Caco-2 (cell line): ENCODE data around the gene PRR11. TPM values are rescaled to one million over a fixed set of nuclear protein-coding genes. Genes with fewer than 3 reads are reported as not detected.

Experiments used
- BruUV-seq: library from RNA; stranded (reverse); fragments of 400-500 nt; replicated peaks from 2 replicates; lab custom pipeline; 2021; lab: Mats Ljungman, UMichigan
- CTCF ChIA-PET: fragments of 300-600 bp; sonication (Branson Sonifier 250); formaldehyde crosslinking; loops from one replicate; lab custom pipeline; 2022; ENCODE audit warnings: antibody characterized with exemption; lab: Charles Lee
- POLR2A ChIA-PET: fragments of 300-600 bp; sonication (Branson Sonifier 250); formaldehyde crosslinking; loops from one replicate; lab custom pipeline; 2022; ENCODE audit warnings: antibody characterized with exemption; lab: Charles Lee
- DNase-seq, 2 experiments: peaks; one replicate each; pipeline versions ENCODE4 v3.0.0 to v3.0.0-alpha.2; 2020 to 2022
- H3K27me3 ChIP-seq: replicated peaks from 2 replicates; pipeline ENCODE4 v1.6.0; 2011; ENCODE audit warnings: low read length; ENCODE audit not compliant: control insufficient read depth, insufficient read depth
- H3K36me3 ChIP-seq: 2 replicates; pipeline ENCODE4 v1.5.1; 2011; ENCODE audit warnings: low read length; ENCODE audit not compliant: control insufficient read depth, insufficient read depth
- H3K4me1 ChIP-seq: fragments of 250-450 bp; sonication (Bioruptor Pico); 2 replicates; pipeline ENCODE4 v1.5.1; 2020; ENCODE audit warnings: mild to moderate bottlenecking
- H3K4me3 ChIP-seq: 2 replicates; pipeline ENCODE4 v1.5.1; 2011; ENCODE audit warnings: low read depth, mild to moderate bottlenecking, control low read depth, low read length
- H3K9me3 ChIP-seq: fragments of 250-450 bp; sonication (Bioruptor Pico); 2 replicates; pipeline ENCODE4 v1.5.1; 2020; ENCODE audit warnings: mild to moderate bottlenecking, moderate library complexity
- H3K27ac Mint-ChIP-seq: one replicate; pipeline ENCODE4 v1.8.0; 2022; ENCODE audit warnings: mixed read lengths; ENCODE audit not compliant: unreplicated experiment
- H3K27me3 Mint-ChIP-seq: one replicate; pipeline ENCODE4 v1.8.0; 2022; ENCODE audit warnings: mixed read lengths; ENCODE audit not compliant: insufficient read depth, unreplicated experiment
- H3K36me3 Mint-ChIP-seq: one replicate; pipeline ENCODE4 v1.8.0; 2022; ENCODE audit warnings: mild to moderate bottlenecking, mixed read lengths; ENCODE audit not compliant: insufficient read depth, unreplicated experiment
- H3K4me1 Mint-ChIP-seq: one replicate; pipeline ENCODE4 v1.8.0; 2022; ENCODE audit warnings: low read depth, mixed read lengths; ENCODE audit not compliant: unreplicated experiment
- H3K4me3 Mint-ChIP-seq: one replicate; pipeline ENCODE4 v1.8.0; 2022; ENCODE audit warnings: mild to moderate bottlenecking, moderate library complexity, mixed read lengths; ENCODE audit not compliant: unreplicated experiment
- H3K9me3 Mint-ChIP-seq: one replicate; pipeline ENCODE4 v1.8.0; 2022; ENCODE audit warnings: mixed read lengths; ENCODE audit not compliant: unreplicated experiment
- intact Hi-C: fragments of 100-400 bp; cut with micrococcal nuclease; formaldehyde crosslinking; loops from one replicate; pipeline ENCODE4 v1.10.0; 2022; ENCODE audit not compliant: unreplicated experiment
- total RNA-seq: library from RNA; stranded (reverse); gene quantifications from 2 replicates; pipeline ENCODE4 v1.2.3, GENCODE V29; 2022
- TF ChIP-seq, protein P1 (sequence below), 2 experiments: fragments of 200-600 bp in 1 of 2; IDR thresholded peaks; 1 replicate in 1 of 2; 2 replicates in 1 of 2; pipeline versions ENCODE4 v1.5.1 to v1.8.0; 2011 to 2022; ENCODE audit warnings: antibody characterized with exemption in 1 of 2, control low read depth in 1 of 2, inconsistent platforms in 1 of 2, low read depth in 1 of 2, low read length in 1 of 2, mild to moderate bottlenecking in 1 of 2, moderate library complexity in 1 of 2; ENCODE audit not compliant: insufficient read depth in 1 of 2, severe bottlenecking in 1 of 2, unreplicated experiment in 1 of 2

PRR11 gene
- total RNA-seq, 1 experiment from 2014 or later = 89.9 TPM

DNA sequence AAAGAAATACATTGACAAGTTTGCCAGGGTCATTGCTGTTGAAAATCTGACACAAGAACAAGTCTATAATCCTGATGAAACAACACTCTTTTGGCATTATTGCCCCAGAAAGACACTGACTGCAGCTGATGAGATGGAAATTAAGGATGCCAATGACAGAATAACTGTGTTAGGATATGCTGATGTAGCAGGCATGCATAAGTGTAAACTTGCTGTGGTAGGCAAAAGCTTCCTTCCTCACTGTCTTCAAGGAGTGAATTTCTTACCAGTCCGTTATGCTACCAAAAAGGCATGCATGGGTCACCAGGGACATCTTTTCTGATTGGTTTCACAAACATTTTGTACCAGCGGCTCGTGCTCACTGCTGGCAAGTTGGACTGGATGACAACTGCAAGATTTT lies 75.2 kb downstream of the PRR11 start:
- Mint-ChIP-seq H3K4me3 (no peak overlapping the region), H3K27me3 (no peaks in the 10 kb centered on the region), H3K36me3 (no peaks in the 10 kb centered on the region), H3K4me1 (no peaks in the 10 kb centered on the region), H3K9me3 (no peaks in the 10 kb centered on the region), H3K27ac (no peak overlapping the region)
- Histone ChIP-seq H3K27me3 (no peaks in the 10 kb centered on the region), H3K36me3 (no peaks in the 10 kb centered on the region), H3K9me3 (no peaks in the 10 kb centered on the region), H3K4me1 (no peaks in the 10 kb centered on the region), H3K4me3 (no peak overlapping the region)
- intact Hi-C loops = no loop called here
- ChIA-PET POLR2A (no interaction called here), CTCF (no interaction called here)
- BruUV-seq = no TSS peak
- TF ChIP-seq, protein P1, sequence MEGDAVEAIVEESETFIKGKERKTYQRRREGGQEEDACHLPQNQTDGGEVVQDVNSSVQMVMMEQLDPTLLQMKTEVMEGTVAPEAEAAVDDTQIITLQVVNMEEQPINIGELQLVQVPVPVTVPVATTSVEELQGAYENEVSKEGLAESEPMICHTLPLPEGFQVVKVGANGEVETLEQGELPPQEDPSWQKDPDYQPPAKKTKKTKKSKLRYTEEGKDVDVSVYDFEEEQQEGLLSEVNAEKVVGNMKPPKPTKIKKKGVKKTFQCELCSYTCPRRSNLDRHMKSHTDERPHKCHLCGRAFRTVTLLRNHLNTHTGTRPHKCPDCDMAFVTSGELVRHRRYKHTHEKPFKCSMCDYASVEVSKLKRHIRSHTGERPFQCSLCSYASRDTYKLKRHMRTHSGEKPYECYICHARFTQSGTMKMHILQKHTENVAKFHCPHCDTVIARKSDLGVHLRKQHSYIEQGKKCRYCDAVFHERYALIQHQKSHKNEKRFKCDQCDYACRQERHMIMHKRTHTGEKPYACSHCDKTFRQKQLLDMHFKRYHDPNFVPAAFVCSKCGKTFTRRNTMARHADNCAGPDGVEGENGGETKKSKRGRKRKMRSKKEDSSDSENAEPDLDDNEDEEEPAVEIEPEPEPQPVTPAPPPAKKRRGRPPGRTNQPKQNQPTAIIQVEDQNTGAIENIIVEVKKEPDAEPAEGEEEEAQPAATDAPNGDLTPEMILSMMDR (IDR thresholded peaks at IDR 0.05; ENCODE audit: insufficient read depth in 1 of 2, low read depth in 1 of 2, low read length in 1 of 2, severe bottlenecking in 1 of 2, unreplicated experiment in 1 of 2) = no peak
- no peak for DNase-seq

DNA sequence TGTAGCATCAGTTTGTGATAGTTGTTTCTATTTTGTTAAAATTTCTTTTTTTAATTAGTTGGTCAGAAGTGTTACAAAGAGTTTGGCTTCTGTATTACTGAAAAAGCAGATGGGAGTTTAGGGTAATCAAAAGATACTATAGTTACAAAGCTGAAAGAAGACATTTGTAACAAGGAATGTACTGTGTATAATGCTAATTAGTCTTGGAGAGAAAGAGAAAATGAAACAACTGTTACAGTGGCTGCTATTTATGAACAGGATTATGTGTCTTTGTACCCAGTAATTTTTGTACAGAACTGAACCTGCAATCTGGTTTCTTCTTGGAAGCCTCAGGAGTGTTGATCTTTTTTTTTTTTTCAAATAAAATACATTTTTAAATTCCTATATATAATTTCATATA lies 79.1 kb downstream of the PRR11 start:
- no peak for DNase-seq
- H3K9me3 ChIP-seq = no peaks in the 10 kb centered on the region
- Mint-ChIP-seq H3K9me3 (no peaks in the 10 kb centered on the region), H3K27me3 (peaks cover 3% of the 10 kb centered on the region), H3K4me3 (no peak overlapping the region), H3K36me3 (no peaks in the 10 kb centered on the region), H3K27ac (no peak overlapping the region), H3K4me1 (no peaks in the 10 kb centered on the region)
- CTCF ChIA-PET = no interaction called here
- H3K36me3 ChIP-seq = no peaks in the 10 kb centered on the region
- TF ChIP-seq, protein P1 (IDR thresholded peaks at IDR 0.05; ENCODE audit: insufficient read depth in 1 of 2, low read depth in 1 of 2, low read length in 1 of 2, severe bottlenecking in 1 of 2, unreplicated experiment in 1 of 2) = no peak
- H3K4me1 ChIP-seq = peaks cover 3% of the 10 kb centered on the region; the same call in 1 of the 2 replicates
- no peaks in the 10 kb centered on the region for H3K27me3 ChIP-seq
- no TSS peak for BruUV-seq
- H3K4me3 ChIP-seq = no peak overlapping the region
- intact Hi-C loops = no loop called here
- POLR2A ChIA-PET = no interaction called here

DNA sequence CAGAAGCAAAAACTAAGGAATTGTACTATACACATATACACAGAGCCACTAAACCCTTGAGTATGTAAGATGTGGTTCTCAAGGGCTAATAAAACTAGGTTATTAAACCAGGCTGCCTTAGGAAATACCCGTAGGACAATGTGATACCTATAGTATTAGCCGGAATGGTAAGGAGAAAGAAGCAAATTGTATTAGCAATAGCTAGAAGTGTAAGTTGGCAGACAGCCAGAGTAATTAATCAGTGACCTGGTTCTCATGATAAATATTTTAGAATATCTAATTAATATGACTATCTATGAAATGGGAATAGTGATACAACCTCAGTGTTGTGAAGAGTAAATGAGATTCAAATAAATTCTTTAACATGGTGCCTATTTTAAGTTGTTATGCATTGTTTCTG lies 83.4 kb downstream of the PRR11 start:
- no peak for DNase-seq
- Histone ChIP-seq H3K27me3 (no peaks in the 10 kb centered on the region), H3K4me1 (peaks cover 3% of the 10 kb centered on the region; the same call in 1 of the 2 replicates), H3K36me3 (no peaks in the 10 kb centered on the region), H3K4me3 (no peak overlapping the region), H3K9me3 (no peaks in the 10 kb centered on the region)
- Mint-ChIP-seq H3K4me1 (no peaks in the 10 kb centered on the region), H3K27me3 (peaks cover 6% of the 10 kb centered on the region), H3K4me3 (no peak overlapping the region), H3K27ac (no peak overlapping the region), H3K9me3 (no peaks in the 10 kb centered on the region), H3K36me3 (no peaks in the 10 kb centered on the region)
- CTCF ChIA-PET = no interaction called here
- TF ChIP-seq, protein P1 (IDR thresholded peaks at IDR 0.05; ENCODE audit: insufficient read depth in 1 of 2, low read depth in 1 of 2, low read length in 1 of 2, severe bottlenecking in 1 of 2, unreplicated experiment in 1 of 2) = no peak
- POLR2A ChIA-PET = no interaction called here
- intact Hi-C loops = no loop called here
- no TSS peak for BruUV-seq
